HG03575 (cell line): ENCODE results near the gene EYA3.

Source experiments
- ATAC-seq: cut with Tn5 transposase; IDR thresholded peaks from one replicate; pipeline ENCODE4 v1.9.1; 2021; ENCODE audit not compliant: unreplicated experiment, insufficient number of reproducible peaks, low FRiP score; ENCODE audit errors: extremely low read depth

The EYA3 gene

GRCh38 chr1:27958513-27958912 is 129.9 kb downstream of the EYA3 start:
- ATAC-seq, result no peak

GRCh38 chr1:27957655-27958054 is 130.8 kb downstream of the EYA3 start:
- ATAC-seq, result no peak

GRCh38 chr1:27956761-27957160 is 131.6 kb downstream of the EYA3 start:
- ATAC-seq, result no peak

DNA sequence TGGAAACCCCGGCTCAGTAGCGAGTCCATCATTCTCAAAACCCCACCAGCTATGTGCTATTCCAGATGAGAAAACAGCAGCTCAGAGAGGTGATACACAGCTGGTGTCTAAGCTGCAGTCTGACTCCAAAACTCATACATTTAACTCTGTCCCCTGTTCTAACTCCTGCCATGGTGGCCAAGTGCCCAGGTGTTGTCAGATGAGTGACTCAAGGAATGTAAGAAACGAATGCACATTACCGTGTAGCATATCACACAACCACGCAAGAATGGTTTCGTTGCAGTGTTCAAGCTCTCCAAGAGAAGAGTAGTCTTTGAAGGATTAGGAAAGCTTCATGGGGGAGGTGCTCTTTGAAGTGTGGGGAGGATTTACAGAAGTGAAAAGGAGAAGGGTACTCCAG is 133.3 kb downstream of the EYA3 start:
- ATAC-seq, result no peak

DNA sequence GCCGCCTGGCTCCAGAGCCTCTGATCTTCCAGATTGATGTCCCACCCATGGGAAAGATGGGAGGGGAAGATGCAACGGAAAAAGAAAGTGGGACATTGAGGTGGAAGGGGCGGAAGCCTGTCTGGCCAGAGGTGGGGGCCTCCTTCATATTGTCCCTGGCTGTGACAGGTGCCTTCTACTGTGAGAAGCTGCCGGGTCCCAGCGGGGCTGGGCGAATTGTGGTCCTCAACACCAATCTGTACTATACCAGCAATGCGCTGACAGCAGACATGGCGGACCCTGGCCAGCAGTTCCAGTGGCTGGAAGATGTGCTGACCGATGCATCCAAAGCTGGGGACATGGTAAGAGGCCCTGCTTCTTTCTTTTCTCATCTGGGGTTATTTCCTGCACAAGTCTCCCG is 134.2 kb downstream of the EYA3 start:
- ATAC-seq, result no peak

- ATAC-seq, result no peak
Measured at GRCh38 chr1:27952147-27952546, 136.3 kb downstream of the EYA3 start.

- no peak for ATAC-seq
Measured at GRCh38 chr1:27951396-27951795, 137.0 kb downstream of the EYA3 start.

GRCh38 chr1:27949027-27949426 is 139.4 kb downstream of the EYA3 start:
- ATAC-seq, result no peak

GRCh38 chr1:27945020-27945419 is 143.4 kb downstream of the EYA3 start:
- no peak for ATAC-seq

GRCh38 chr1:27941671-27942540 is 146.5 kb downstream of the EYA3 start:
- ATAC-seq, result no peak

- no peak for ATAC-seq
Measured at GRCh38 chr1:27940870-27941560, 147.4 kb downstream of the EYA3 start.

DNA sequence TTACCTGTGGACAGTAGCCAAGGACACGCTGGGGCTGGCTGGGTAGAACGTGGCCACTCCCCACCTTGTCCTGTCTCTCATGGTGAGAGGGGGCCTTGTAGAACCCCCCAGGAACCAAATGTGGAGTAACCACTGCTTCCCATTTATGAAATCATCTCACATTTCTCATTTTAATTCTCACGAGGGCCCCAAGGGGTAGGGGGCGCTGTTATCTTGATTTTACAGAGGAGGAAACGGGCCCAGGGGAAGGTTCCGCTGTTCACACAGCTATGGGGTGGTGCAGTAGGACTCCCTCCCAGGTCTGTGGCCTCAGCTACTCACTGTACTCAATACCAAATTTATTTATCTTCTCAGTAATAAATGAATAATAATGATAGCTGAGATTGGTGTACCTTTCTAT is 148.1 kb downstream of the EYA3 start:
- no peak for ATAC-seq

DNA sequence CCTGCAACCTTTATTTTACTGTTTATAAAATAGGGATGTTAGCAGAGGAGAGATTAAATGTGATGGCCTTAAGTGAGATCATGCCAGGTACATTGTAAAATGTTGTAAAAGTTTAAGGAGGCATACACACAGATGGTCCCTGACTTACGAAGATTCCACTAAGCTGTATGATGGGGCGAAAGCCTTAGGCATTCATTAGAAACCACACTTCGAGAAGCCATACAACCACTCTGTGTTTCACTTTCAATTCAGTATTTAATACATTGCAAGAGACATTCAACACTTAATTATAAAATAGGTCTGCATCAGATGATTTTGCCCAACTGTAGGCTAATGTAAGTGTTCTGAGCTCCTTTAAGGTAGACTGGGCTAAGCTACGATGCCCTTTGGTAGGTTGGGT is 149.9 kb downstream of the EYA3 start:
- ATAC-seq, result no peak

- no peak for ATAC-seq
Measured at GRCh38 chr1:27937524-27937836, 150.9 kb downstream of the EYA3 start.

DNA sequence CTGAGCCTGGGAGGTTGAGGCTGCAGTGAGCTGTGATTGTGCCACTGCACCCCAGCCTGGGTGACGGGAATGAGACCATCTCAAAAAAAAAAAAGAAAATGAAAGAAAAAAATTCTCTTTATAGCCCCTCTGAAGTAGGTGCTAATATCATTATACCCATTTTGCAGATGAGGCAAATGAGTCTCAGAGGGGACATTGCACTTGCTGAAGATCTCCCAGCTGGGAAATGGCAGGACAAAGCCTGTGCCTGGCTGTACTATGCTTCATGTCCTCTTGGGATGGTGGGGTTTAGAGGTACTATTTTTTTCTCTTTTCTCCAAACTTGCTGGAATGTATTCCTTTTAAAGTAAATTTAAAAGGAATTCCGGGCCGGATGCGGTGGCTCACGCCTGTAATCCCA is 152.0 kb downstream of the EYA3 start:
- no peak for ATAC-seq

DNA sequence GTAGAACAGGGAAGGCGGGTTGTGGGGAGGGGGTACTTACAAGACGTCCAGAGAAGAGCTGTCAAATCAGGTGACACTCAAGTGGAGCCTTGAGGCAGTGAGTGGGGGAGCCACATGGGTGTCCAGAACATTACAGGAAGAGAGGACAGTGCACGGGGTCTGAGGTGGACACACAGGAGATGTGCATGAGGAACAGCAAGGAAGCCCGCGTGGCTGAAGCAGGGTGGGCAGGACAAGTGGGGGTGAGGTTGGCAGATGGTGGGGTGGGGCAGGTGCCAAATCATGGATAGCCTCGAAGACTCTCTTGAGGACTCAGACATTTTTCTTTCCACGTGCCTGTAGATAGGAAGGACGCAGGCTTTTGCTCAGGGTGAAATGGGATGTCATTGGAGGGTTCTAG is 152.7 kb downstream of the EYA3 start:
- ATAC-seq, result no peak

GRCh38 chr1:27934818-27935549 is 153.4 kb downstream of the EYA3 start, which contains the start of gene SMPDL3B:
SMPDL3B (plus strand) TSS chr1:27935000; CDS start chr1:27935184, 184 bp downstream.
- no peak for ATAC-seq

DNA sequence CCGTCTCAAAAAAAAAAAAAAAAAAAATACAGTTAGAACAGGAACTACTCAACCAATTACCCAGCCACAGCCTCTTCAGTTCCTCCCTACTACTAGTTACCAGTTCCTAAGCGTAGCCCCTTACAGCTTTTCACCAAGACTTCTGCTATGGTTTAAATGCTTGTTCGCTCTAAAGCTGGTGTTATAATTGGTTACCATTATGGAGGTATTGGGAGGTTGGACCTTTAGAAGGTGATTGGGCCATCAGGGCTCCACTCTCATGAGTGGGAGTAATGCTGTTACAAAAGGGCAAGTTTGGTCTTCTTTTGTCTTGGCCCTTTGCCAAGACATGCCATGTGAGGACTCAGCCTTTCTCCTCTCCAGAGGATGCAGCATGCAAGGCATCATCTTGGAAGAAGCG is 156.7 kb downstream of the EYA3 start:
- ATAC-seq, result no peak

DNA sequence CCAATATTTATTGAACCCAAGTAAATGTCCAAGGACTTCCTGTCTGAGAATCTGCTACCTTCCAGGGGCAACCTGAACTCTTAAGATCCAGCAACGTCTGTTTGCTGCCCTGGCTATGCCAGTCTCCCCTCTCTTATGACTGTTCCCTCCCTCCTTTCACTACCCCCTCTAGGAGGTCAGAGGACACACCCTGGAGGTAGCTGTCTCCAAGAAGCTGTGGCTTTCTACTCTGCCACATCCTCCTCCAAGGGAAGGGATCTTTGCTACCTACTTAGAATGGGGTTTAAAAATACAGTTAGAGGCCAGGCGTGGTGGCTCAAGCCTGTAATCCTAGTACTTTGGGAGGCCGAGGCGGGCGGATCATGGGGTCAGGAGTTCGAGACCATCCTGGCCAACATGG is 157.2 kb downstream of the EYA3 start:
- ATAC-seq, result no peak
